UCSD-AML1 (cell line): ENCODE results near the gene CD163.
"Not testable (repeated sequence)": the region's sequence is repeated elsewhere in the genome, so short reads cannot be mapped to it uniquely, and the experiment has no call there.

ENCODE experiments used
- DNase-seq: peaks from one replicate; lab custom pipeline; 2025; ENCODE audit not compliant: unreplicated experiment; lab: John Stamatoyannopoulos, UW

The CD163 gene

GRCh38 chr12:7503686-7504415 is at the start of gene CD163:
TSS of gene CD163 (minus strand) at chr12:7503777. CDS start at chr12:7503690, 87 bp downstream.
- DNase-seq: no peak

GRCh38 chr12:7542813-7543212 is 39.2 kb upstream of the CD163 start:
- no peak for DNase-seq

GRCh38 chr12:7542046-7542445 is 38.5 kb upstream of the CD163 start:
- no peak for DNase-seq

- DNase-seq: no peak
Observed at GRCh38 chr12:7514416-7514815, 10.8 kb upstream of the CD163 start.

- no peak for DNase-seq
Observed at GRCh38 chr12:7512553-7512952, 9.0 kb upstream of the CD163 start.

GRCh38 chr12:7509793-7510470 is 6.4 kb upstream of the CD163 start:
- DNase-seq: not testable (repeated sequence)

GRCh38 chr12:7502612-7503011 is 965 bp downstream of the CD163 start:
- DNase-seq: no peak

GRCh38 chr12:7501031-7501588 is 2.5 kb downstream of the CD163 start:
- no peak for DNase-seq

- DNase-seq: no peak
Observed at GRCh38 chr12:7499636-7500035, 3.9 kb downstream of the CD163 start.

- DNase-seq: no peak
Observed at GRCh38 chr12:7498809-7499208, 4.8 kb downstream of the CD163 start.

GRCh38 chr12:7497661-7498060 is 5.9 kb downstream of the CD163 start:
- DNase-seq: no peak

GRCh38 chr12:7496451-7496850 is 7.1 kb downstream of the CD163 start:
- no peak for DNase-seq

GRCh38 chr12:7495136-7495535 is 8.4 kb downstream of the CD163 start:
- no peak for DNase-seq

- no peak for DNase-seq
Observed at GRCh38 chr12:7493006-7493405, 10.6 kb downstream of the CD163 start.

- DNase-seq: no peak
Observed at GRCh38 chr12:7486512-7486911, 17.1 kb downstream of the CD163 start.

GRCh38 chr12:7485095-7485494 is 18.5 kb downstream of the CD163 start:
- no peak for DNase-seq

GRCh38 chr12:7483343-7483742 is 20.2 kb downstream of the CD163 start:
- no peak for DNase-seq

- no peak for DNase-seq
Observed at GRCh38 chr12:7479771-7480170, 23.8 kb downstream of the CD163 start.

- no peak for DNase-seq
Observed at GRCh38 chr12:7472060-7472459, 31.5 kb downstream of the CD163 start.

GRCh38 chr12:7460375-7461259 is 43.0 kb downstream of the CD163 start:
- peak; percentile 38 for DNase-seq

- no peak for DNase-seq
Observed at GRCh38 chr12:7459973-7460372, 43.6 kb downstream of the CD163 start.
